Tibial nerve (tissue), 3 donors: ENCODE data around the gene BHLHE40.

Experiments
- CTCF ChIP-seq, 5 experiments: fragments of 200-600 bp in 3 of 5; fragments of 450-650 bp in 2 of 5; sonication (generic) in 3 of 5; IDR thresholded peaks; one replicate each; pipeline ENCODE4 v1.5.1; 2016 to 2019; ENCODE audit warnings: antibody characterized with exemption in 5 of 5, mild to moderate bottlenecking in 3 of 5, moderate library complexity in 2 of 5
- POLR2A ChIP-seq, 2 donors: fragments of 450-650 bp; IDR thresholded peaks; one replicate each; pipeline ENCODE4 v1.6.1; 2017; ENCODE audit warnings: antibody characterized with exemption in 2 of 2, mild to moderate bottlenecking in 2 of 2, moderate library complexity in 2 of 2

- TF ChIP-seq POLR2A (IDR thresholded peaks at IDR 0.05) (no peak), CTCF (IDR thresholded peaks at IDR 0.05) (no peak)
These were observed 35.2 kb downstream of the BHLHE40 start for GRCh38 chr3:5014391-5014790.
